Endodermal cell (in vitro differentiated cells): ENCODE measurements around the gene TRPV4. TPM values are rescaled to one million over a fixed set of nuclear protein-coding genes. Genes with fewer than 3 reads are reported as not detected.

Source experiments
- DNase-seq: peaks from one replicate; pipeline ENCODE4 v3.0.0-alpha.2; 2017
- H3K27ac ChIP-seq: 2 replicates; pipeline ENCODE4 v1.5.1; 2013; ENCODE audit warnings: mild to moderate bottlenecking, low read depth, low read length, moderate library complexity
- H3K27me3 ChIP-seq: 2 replicates; pipeline ENCODE4 v1.6.1; 2013; ENCODE audit warnings: mild to moderate bottlenecking, low read length, moderate library complexity; ENCODE audit not compliant: insufficient read depth, control insufficient read depth, poor library complexity, severe bottlenecking
- H3K36me3 ChIP-seq: 2 replicates; pipeline ENCODE4 v1.7.0; 2013; ENCODE audit warnings: mild to moderate bottlenecking, low read length, moderate library complexity; ENCODE audit not compliant: control insufficient read depth, insufficient read depth
- H3K4me1 ChIP-seq: one replicate; pipeline ENCODE4 v1.7.0; 2013; ENCODE audit warnings: low read length; ENCODE audit not compliant: control insufficient read depth, insufficient read depth
- H3K4me3 ChIP-seq: 2 replicates; pipeline ENCODE4 v1.5.1; 2013; ENCODE audit warnings: mild to moderate bottlenecking, low read length, moderate library complexity
- H3K9ac ChIP-seq: 2 replicates; pipeline ENCODE4 v1.6.1; 2013; ENCODE audit warnings: mild to moderate bottlenecking, low read length, moderate library complexity; ENCODE audit not compliant: poor library complexity, severe bottlenecking; ENCODE audit errors: extremely low read depth
- H3K9me3 ChIP-seq: 2 replicates; pipeline ENCODE4 v1.6.1; 2013; ENCODE audit warnings: mild to moderate bottlenecking, low read length, moderate library complexity; ENCODE audit not compliant: control insufficient read depth
- H3K27ac Mint-ChIP-seq: 2 replicates; pipeline ENCODE4 v1.8.0; 2020; ENCODE audit warnings: mixed read lengths
- H3K27me3 Mint-ChIP-seq: 2 replicates; pipeline ENCODE4 v1.8.0; 2021; ENCODE audit warnings: mild to moderate bottlenecking, mixed read lengths; ENCODE audit not compliant: insufficient read depth
- H3K36me3 Mint-ChIP-seq: 2 replicates; pipeline ENCODE4 v1.8.0; 2020; ENCODE audit warnings: low read depth, mixed read lengths
- H3K4me1 Mint-ChIP-seq: 2 replicates; pipeline ENCODE4 v1.8.0; 2020; ENCODE audit warnings: mixed read lengths
- H3K4me3 Mint-ChIP-seq: 2 replicates; pipeline ENCODE4 v1.8.0; 2020; ENCODE audit warnings: mild to moderate bottlenecking, moderate library complexity, mixed read lengths
- H3K9me3 Mint-ChIP-seq: 2 replicates; pipeline ENCODE4 v1.8.0; 2020; ENCODE audit warnings: mild to moderate bottlenecking, mixed read lengths
- CTCF ChIP-seq: fragments of 200-600 bp; sonication (generic); conservative IDR thresholded peaks from 2 replicates; pipeline ENCODE4 v1.5.0; 2021; ENCODE audit warnings: antibody characterized with exemption, mild to moderate bottlenecking
- WGBS, 2 experiments: methylation state at CpG; one replicate each; pipeline versions ENCODE4 v1.1.5 to v1.1.7; 2013; ENCODE audit warnings: missing lambda C conversion rate in 2 of 2, mixed read lengths in 1 of 2; ENCODE audit not compliant: insufficient coverage in 1 of 2, insufficient read length in 1 of 2; 5-methylcytosine and 5-hydroxymethylcytosine counted together
- total RNA-seq, 2 donors: library from RNA; stranded (reverse); fragmentation: NEBNext Ultra II Directional in 1 of 2; extraction: Animal tissue kit (Norgen Biotek cat#: 25700) in 1 of 2; gene quantifications; 2 replicates in 1 of 2; 3 replicates in 1 of 2; pipeline ENCODE4 v1.2.1, GENCODE V29; 2021

TRPV4 gene
- total RNA-seq, 2 donors from 2014 or later, result 14.0 to 14.2 TPM

- no peak for TF ChIP-seq CTCF
- Mint-ChIP-seq H3K27me3 (no peaks in the 10 kb centered on the region), H3K4me1 (no peaks in the 10 kb centered on the region), H3K36me3 (peaks cover 8% of the 10 kb centered on the region), H3K9me3 (no peaks in the 10 kb centered on the region), H3K4me3 (no peak overlapping the region), H3K27ac (no peak overlapping the region)
- H3K27me3 ChIP-seq, result no peaks in the 10 kb centered on the region
- H3K9ac ChIP-seq, result no peak overlapping the region
- WGBS, 2 experiments, result 93 to 94% methylated on average over 4 of the region's 4 CpGs
- H3K27ac ChIP-seq, result no peak overlapping the region
- H3K4me3 ChIP-seq, result no peak overlapping the region
- no peak for DNase-seq
- H3K9me3 ChIP-seq, result no peaks in the 10 kb centered on the region
- peaks cover 4% of the 10 kb centered on the region for H3K36me3 ChIP-seq
- H3K4me1 ChIP-seq, result no peaks in the 10 kb centered on the region
Observed at GRCh38 chr12:109815225-109815624, 18.0 kb downstream of the TRPV4 start.

- H3K36me3 ChIP-seq, result peaks cover 4% of the 10 kb centered on the region
- no peak overlapping the region for H3K9ac ChIP-seq
- DNase-seq, result no peak
Observed at GRCh38 chr12:109814600-109815150, 18.5 kb downstream of the TRPV4 start.

GRCh38 chr12:109813810-109814416, 19.3 kb downstream of the TRPV4 start:
- DNase-seq, result no peak
- H3K4me1 Mint-ChIP-seq, result no peaks in the 10 kb centered on the region
- Histone ChIP-seq H3K27ac (no peak overlapping the region), H3K9me3 (no peaks in the 10 kb centered on the region), H3K4me3 (no peak overlapping the region), H3K9ac (no peak overlapping the region), H3K4me1 (no peaks in the 10 kb centered on the region), H3K27me3 (no peaks in the 10 kb centered on the region), H3K36me3 (peaks cover 4% of the 10 kb centered on the region)
- H3K27ac Mint-ChIP-seq, result no peak overlapping the region
- 93 to 95% methylated on average over 4 to 6 of the region's 6 CpGs for WGBS, 2 experiments
- H3K27me3 Mint-ChIP-seq, result no peaks in the 10 kb centered on the region
- no peaks in the 10 kb centered on the region for H3K9me3 Mint-ChIP-seq
- TF ChIP-seq CTCF, result no peak
- H3K4me3 Mint-ChIP-seq, result no peak overlapping the region
- H3K36me3 Mint-ChIP-seq, result peaks cover 8% of the 10 kb centered on the region

More at GRCh38 chr12:109814600-109815150, 18.5 kb downstream of the TRPV4 start:
- WGBS, 2 experiments, result 85 to 86% methylated on average over 15 to 20 of the region's 20 CpGs
- Histone ChIP-seq H3K9me3 (no peaks in the 10 kb centered on the region), H3K4me3 (no peak overlapping the region), H3K27ac (no peak overlapping the region), H3K27me3 (no peaks in the 10 kb centered on the region), H3K4me1 (no peaks in the 10 kb centered on the region)
- no peak overlapping the region for H3K27ac Mint-ChIP-seq
- no peaks in the 10 kb centered on the region for H3K9me3 Mint-ChIP-seq
- no peak overlapping the region for H3K4me3 Mint-ChIP-seq
- H3K36me3 Mint-ChIP-seq, result peaks cover 8% of the 10 kb centered on the region
- TF ChIP-seq CTCF, result no peak
- H3K4me1 Mint-ChIP-seq, result no peaks in the 10 kb centered on the region
- no peaks in the 10 kb centered on the region for H3K27me3 Mint-ChIP-seq
